Measurements from ENCODE around the gene NFKBIE.

NFKBIE gene

DNA sequence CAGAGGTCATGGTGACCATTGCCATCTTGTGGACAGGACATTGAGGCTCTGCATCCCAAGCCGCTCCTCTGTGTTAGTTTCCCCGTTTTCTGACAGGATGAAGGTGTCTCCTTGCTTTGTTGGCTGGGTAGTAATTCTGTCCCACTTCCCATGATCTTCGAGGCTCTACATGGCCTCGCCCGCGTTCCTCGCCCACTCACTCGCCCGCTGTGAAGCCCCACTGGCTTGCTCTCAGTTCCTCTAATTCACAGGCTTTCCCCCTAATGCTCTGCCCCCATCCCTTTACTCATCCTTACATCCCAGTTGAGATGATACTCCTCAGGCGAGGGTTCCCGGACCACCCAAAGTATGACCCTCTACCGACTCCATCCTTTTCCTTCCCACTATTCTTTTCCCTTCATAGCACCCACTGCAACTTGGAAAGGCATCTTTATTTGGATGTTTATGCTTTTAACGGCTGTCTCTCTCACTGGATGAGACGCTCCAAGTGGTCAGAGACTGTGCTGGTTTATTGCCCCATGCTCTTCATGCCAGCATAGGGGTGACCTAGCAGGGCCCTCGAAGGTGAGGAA is 7.5 kb downstream of the NFKBIE start:
- no peak for DNase-seq (ENCODE audit: low spot score)

DNA sequence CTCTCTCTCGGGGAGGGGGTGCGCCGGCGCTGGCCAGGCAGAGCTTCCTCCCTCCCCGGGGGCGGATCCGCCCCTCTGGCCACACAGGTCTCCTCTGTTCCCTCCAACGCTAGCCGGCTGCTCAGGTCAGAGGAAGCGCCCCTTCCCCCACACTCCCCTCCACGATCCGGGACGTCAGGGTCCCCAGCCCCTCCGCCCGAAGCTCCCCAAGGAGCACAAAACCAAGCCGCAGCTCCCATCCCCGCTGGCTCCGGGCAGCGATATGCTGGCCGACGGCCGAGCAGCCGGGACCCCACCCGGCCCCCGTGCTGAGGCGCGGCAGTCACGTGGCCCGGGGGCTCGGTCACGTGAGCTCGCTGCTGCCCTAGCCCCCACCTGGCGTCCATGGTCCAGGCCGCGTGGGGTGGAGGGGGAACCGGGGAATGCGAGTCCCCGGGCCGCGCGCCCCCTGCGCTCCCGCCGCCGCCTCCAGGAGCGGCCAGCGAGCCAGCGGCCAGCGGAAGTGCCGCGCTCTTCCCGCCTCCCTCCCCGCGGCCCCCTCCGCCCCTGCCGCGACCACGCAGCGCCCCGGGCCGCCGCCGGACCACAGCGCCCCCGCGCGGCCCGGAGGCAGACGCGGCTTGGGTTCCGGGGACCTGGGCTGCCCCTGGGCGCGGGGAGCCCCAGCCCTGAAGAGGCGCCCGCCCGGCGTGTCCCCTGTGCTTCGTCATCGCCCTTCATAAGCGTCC is 8.2 kb downstream of the NFKBIE start, which contains the start of gene SLC35B2:
Gene SLC35B2, minus strand, starts transcription at position 504 of the 728 bp plus-strand sequence. Its CDS starts 118 bp downstream, at position 386.
- peak; percentile 84 for DNase-seq (ENCODE audit: low spot score)

DNA sequence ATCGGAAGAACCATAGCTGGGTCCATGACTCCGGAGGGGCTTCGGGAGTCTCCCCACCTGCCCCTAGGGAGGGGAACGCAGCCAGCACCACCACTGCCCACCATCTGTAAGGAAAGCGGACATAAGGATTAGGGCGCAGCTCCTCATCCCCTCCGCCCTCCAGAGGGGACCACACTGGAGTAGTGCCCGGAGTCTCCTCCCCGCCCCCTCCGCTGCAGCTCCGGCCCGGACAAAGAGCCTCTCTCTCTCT is 8.7 kb downstream of the NFKBIE start:
- DNase-seq (ENCODE audit: low spot score), result no peak

DNA sequence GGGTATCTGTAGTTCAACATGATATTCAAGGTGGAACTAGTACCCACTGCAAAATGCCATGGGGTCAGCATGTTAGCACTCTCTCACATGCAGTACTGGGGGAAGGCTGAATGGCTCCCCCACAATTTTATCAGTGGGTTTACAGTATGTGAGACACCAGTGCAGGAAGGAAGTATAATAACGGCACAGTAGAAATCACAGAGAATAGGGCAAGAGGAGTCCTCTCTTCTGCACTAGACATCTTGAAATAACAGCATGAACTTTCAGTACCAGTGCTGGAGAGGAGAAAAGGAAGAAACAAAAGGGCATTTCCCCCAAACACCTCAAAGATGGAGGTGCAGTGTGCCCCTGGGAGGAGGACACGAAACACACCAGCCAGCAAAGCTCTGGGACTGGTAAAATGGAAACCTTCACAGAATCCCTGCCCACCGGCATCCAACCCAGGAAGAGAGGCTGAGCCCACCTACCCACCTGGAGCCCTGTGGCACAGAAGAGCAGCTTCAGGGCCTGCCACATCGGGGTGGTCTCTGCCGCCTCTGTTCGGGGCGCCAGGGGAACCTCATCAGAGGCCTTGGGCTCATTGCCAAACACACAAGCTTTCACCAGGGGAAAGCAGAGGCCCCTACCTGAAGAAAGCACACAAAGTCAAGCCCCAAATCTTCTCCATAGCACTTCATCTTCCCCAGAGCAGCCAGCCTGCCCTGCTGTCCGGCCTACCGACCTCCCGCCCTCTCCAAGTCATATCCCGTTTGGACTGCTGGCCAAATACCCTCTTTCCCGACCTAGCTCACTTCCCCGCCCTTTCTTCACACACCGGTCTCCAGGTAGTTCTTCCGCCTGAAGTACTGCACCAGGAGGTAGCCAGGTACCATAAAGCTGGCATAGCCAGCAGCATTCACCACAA is 9.2 kb downstream of the NFKBIE start:
- no peak for DNase-seq (ENCODE audit: low spot score)

DNA sequence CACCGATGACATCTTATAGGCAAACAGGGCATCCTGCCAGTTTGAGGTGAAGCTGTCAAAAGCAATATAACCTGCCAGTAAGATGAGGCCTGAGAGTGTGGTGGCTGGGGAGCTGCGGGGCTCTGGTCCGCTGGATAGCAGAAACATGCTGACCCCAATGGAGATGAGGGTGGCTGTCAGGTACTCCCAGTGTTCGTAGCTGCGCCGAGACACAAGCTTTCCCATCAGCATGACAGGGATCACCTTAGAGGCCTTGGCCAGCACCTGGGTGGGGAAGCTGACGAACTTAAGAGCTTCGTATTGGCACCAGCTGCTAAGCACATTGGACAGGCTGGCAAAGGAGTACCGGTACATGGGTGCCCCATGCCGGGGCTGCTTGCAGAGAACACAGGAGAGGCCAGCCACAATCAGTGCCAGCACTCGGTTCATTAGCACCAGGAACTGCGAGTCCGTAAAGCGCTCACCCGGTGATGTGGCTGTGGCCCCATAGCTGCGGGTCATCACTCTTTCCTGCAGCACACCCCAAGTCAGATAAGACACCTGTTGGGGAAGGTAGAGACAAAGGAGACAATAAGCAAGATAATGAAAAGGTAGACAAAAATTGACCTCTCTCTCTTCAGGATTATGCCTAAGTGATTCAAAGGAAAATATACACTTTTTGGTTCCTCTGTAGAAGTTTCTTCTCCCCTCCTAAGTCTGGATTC is 10.1 kb downstream of the NFKBIE start:
- DNase-seq (ENCODE audit: low spot score), result no peak

DNA sequence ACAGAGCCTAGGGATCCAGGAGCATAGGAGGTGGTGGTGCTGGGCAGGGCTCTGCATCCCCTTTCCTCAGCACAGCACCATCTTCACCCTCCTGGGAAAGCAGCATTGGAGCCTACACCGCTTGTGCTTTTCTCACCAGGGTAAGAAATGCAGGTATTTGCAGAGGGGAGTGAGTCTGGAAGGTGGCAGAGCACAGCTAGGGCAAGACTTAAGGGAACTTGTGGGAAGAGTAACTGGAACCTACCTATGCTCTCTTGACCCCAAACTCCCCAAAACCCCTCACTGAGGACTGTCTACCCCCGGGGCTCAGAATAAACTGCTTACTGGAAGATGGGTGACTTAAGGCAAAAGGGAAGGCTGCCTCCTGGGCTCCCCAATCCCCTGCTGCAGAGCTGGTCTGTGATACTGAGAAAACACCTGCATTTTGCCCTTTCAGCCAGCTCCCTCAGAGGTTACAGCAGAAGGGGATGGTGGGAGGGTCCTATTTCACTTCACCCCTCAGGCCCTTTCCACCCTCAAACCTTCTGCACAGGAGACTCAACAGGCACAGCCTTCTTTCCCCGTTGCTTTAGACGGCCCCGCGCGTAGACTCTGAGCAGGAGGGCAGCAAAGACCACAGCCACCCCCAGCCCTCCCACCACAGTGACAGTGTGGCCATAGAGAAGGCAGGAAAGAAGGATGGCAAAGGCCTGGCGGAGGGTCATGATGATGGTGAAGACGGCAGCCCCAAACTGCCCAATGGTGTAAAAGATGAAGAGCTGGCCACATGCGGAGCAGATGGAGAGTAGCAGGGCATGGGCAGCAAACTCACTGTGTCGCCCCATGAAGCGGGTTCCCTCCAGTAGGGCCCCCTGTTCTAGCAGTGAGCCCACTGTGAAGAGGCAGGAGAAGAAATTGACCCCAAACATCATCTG is 10.9 kb downstream of the NFKBIE start:
- no peak for DNase-seq (ENCODE audit: low spot score)

DNA sequence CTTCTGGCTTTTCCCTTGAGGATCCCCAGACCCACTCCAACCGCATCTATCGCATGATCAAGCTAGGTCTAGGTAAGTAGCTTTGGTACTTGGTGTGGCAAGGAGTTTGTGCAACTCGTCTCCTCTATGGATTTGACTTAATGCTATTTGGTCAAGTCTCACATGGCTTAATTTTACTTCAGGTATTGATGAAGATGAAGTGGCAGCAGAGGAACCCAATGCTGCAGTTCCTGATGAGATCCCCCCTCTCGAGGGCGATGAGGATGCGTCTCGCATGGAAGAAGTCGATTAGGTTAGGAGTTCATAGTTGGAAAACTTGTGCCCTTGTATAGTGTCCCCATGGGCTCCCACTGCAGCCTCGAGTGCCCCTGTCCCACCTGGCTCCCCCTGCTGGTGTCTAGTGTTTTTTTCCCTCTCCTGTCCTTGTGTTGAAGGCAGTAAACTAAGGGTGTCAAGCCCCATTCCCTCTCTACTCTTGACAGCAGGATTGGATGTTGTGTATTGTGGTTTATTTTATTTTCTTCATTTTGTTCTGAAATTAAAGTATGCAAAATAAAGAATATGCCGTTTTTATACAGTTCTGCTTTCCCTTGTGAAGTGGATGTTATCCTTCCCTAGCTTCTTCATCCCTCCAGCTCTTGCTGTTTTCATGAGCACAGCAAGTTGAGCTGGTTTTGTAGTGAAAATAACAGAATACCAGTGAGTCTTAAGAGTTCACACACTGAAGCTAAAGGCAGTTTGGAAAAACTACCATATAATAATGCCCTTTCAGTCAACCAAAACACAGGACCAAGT is 11.8 kb downstream of the NFKBIE start:
- no peak for DNase-seq (ENCODE audit: low spot score)

DNA sequence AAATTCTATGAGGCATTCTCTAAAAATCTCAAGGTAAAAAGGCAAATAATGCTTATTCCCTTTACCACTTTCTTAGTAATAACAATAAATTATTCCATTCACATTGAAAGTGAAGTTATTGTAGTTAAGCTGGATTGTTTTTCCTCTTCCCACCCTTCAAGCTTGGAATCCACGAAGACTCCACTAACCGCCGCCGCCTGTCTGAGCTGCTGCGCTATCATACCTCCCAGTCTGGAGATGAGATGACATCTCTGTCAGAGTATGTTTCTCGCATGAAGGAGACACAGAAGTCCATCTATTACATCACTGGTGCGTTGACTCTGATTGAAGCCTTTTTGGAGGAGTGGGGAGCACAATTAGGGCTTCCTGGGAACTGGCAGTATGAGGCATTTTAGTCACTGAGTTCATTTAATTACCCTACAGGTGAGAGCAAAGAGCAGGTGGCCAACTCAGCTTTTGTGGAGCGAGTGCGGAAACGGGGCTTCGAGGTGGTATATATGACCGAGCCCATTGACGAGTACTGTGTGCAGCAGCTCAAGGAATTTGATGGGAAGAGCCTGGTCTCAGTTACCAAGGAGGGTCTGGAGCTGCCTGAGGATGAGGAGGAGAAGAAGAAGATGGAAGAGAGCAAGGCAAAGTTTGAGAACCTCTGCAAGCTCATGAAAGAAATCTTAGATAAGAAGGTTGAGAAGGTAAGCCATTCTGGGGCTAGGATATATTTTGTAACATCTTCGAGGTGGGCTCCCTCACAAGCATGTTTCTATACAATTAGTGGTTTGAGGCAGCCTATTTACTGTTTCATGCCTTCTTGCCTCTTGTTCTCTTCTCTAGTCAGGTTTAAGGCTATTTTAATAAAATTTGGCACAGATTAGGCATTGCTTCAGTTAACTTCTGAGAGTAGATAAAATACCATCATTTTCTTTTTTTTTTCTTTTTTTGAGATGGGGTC is 13.5 kb downstream of the NFKBIE start:
- no peak for DNase-seq (ENCODE audit: low spot score)

DNA sequence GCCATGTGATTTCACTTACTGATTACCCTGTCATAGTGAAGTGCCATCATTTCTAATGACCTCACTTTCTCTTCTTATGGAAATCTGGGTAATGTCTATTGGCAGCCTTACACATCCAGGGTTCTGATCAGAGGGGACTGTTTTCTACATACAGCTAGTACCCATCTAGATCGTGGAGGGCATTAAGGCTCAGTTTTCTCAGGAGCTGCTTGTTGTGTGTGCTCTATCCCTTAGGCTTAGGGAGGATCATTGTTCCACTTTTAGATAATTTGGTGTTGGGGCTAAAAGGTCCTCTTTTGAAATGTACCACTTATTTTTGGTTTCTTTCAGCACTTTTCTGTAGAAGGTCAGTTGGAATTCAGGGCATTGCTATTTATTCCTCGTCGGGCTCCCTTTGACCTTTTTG is 14.6 kb downstream of the NFKBIE start:
- no peak for DNase-seq (ENCODE audit: low spot score)

DNA sequence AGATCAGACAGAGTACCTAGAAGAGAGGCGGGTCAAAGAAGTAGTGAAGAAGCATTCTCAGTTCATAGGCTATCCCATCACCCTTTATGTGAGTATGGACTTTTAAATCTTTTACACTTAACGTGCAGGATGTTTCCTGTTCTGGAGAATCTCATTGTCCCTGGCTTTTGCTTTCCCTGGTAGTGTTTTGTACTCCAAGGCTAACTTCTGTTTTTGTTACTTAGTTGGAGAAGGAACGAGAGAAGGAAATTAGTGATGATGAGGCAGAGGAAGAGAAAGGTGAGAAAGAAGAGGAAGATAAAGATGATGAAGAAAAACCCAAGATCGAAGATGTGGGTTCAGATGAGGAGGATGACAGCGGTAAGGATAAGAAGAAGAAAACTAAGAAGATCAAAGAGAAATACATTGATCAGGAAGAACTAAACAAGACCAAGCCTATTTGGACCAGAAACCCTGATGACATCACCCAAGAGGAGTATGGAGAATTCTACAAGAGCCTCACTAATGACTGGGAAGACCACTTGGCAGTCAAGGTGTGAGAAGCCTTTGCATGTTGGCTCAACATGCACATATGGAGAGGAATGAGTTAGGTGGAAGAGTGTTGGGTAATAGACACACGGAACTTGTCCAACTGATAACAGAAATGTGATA is 15.2 kb downstream of the NFKBIE start:
- no peak for DNase-seq (ENCODE audit: low spot score)

DNA sequence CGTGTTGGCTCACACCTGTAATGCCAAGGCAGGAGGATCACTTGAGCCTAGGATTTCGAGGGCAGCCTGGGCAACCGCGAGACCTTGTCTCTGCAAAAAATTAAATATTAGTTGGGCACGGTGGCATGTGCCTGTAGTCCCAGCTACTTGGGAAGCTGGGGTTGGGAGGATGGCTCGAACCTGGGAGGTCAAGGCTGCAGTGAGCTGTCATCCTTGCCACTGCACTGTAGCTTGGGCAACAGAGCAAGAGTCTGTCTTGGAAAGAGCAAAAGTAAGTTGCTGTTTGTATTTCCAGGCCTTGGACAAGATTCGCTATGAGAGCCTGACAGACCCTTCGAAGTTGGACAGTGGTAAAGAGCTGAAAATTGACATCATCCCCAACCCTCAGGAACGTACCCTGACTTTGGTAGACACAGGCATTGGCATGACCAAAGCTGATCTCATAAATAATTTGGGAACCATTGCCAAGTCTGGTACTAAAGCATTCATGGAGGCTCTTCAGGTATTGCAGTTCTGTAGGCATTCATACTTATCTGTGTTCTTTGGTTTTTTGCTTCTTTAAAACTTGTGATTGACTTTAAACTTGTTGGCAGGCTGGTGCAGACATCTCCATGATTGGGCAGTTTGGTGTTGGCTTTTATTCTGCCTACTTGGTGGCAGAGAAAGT is 16.1 kb downstream of the NFKBIE start:
- DNase-seq (ENCODE audit: low spot score), result no peak

DNA sequence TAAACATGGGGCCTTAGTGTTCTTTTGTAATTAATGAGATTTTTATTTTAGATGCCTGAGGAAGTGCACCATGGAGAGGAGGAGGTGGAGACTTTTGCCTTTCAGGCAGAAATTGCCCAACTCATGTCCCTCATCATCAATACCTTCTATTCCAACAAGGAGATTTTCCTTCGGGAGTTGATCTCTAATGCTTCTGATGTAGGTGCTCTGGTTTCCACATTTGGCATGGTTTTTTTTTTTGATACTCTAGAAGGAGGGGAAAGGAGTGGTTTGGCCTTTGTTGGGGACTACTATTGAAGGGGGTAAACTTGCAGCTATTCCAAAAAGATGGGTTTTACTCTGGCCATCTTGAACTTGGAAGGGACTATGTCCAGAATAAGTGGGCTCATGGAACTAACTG is 16.8 kb downstream of the NFKBIE start:
- DNase-seq (ENCODE audit: low spot score), result no peak

DNA sequence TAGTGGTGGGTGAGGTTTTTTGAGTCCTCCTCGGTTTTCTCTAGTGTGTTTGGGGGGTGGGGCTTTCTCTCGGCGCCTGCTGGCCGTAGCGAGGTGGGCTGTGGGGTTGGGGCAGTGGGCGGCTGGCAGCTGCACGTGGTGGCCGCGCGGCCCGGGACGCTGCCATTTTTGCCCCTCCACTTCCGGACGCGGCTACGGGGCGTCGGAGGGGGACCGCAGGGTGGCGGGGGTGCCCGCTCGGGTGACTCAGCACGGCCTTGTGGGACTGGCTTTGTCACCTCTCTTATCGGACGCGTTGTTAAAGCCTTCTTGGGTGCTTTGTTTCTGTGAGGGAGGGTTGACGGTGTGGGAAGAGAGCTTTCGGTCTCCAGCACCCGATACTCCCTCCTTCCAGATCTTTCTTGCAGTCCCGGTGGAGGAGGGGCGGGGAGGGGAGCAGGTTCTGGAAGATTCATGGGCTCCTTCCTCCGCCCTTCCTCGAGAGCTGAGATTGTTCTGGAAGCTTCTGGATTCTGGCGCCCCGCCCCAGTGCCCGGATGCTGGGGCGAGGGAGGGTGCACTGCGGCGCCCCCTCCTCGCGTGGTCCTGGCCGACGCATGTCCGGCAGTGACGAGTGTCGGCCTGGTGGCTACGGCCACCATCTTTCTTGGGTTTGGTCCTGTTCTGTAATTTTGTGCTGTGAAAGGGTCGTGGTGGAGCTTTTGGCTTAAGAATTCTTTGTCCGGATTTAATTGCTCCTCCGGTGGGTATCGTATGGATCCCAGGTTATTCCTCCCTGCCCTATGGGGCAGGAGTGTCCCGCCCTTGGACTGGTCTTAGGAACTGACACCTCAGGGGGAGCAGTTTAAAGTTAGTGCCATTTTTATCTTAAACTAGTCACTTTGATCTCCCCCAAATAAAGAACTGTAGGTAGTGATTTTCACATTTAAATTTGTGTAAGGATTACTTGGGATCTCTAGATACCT is 17.7 kb downstream of the NFKBIE start:
- peak; percentile 67 for DNase-seq (ENCODE audit: low spot score)

DNA sequence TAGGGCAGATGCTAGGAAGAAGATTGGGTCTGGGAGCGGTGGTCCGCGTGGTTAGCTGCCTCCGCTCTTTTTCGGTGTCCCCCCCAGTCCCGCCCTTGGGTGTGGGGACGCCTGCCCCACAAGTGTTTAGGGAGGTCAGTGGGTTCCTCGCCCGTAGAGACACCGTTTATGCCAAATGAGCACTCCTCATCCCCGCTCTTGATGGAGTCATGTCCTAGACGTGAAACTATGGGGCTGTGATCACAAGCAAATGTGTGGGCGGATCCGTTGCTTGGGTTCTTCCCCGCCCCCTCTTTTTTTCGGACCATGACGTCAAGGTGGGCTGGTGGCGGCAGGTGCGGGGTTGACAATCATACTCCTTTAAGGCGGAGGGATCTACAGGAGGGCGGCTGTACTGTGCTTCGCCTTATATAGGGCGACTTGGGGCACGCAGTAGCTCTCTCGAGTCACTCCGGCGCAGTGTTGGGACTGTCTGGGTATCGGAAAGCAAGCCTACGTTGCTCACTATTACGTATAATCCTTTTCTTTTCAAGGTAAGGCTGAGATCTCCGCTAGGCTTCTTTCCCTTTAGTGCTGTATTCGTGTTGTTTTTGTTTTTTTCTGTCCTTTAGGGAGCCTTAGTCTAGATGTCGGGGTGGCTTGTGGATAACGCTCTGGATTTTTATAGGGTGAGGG is 18.6 kb downstream of the NFKBIE start, which contains the start of gene HSP90AB1:
Gene HSP90AB1, plus strand, starts transcription at position 439 of the 675 bp plus-strand sequence. CDS start 1,529 bp downstream, outside the sequence.
- DNase-seq (ENCODE audit: low spot score), result peak; percentile 95

DNA sequence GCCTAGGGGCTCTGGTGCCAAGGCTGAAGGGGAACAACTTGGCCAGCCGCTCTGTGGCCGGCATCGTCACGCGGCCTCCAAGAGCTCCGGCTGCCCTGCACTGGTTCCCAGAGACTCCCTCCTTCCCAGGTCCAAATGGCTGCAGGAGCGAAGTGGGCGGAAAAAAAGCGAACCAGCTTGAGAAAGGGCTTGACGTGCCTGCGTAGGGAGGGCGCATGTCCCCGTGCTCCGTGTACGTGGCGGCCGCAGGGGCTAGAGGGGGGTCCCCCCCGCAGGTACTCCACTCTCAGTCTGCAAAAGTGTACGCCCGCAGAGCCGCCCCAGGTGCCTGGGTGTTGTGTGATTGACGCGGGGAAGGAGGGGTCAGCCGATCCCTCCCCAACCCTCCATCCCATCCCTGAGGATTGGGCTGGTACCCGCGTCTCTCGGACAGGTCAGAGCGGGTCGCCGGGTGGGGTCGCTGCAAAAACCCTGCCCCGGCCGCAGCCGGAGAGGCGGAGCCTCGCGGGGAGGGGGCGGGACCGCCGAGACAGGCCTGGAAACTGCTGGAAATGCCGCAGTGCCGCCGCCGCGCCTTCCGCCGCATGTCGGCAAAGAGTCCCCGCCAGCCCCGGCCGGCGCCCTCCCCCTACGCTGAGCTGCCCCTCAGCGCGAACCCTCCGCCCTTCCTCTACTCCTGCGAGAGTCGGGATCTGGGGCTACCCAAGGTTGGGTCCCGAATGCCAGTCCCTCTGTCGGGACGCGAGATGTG is 19.3 kb downstream of the NFKBIE start:
- peak; percentile 83 for DNase-seq (ENCODE audit: low spot score)
